ENCODE data around the gene CHMP1A.

DNA sequence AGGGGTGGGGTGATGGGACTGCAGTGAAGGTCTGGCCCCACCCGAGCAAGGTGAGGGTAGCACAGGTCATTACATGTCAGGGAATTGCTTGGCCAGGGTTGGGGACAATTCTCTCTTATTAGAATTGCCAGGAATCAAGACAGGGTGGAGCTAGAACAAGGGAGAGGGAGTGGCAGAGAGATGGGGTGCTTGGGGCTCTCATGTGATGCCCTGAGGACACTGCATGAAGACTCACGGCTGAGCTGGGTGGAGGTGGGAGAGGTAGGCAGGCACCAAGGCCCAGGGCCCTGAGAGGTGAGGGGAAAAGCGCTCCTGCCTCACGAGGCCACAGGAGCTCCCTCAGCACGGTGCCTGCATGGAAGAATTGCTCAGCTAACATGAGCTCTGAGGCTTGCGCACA, 40.5 kb downstream of the CHMP1A start:
- TF ChIP-seq POLR2AphosphoS5 (IDR thresholded peaks at IDR 0.05) = no peak
- TF ChIP-seq POLR2A (IDR thresholded peaks at IDR 0.05) = no peak

Data from prostate gland (tissue), 1 donor.